HepG2 (cell line): ENCODE data around the gene E2F3. TPM values are rescaled to one million over a fixed set of nuclear protein-coding genes. Genes with fewer than 3 reads are reported as not detected.

ENCODE experiments used
- AGO2 ChIP-seq: fragments of 200-400 bp; formaldehyde crosslinking; optimal IDR thresholded peaks from 2 replicates; pipeline ENCODE3; 2017; ENCODE audit warnings: mild to moderate bottlenecking, low read depth, low read length, moderate library complexity
- CENPT ChIP-seq: sonication (generic); formaldehyde crosslinking; IDR thresholded peaks from 2 replicates; pipeline ENCODE4 v1.8.0; 2022; ENCODE audit warnings: low read depth, mild to moderate bottlenecking, moderate library complexity, missing genetic modification reagents
- CHD2 ChIP-seq: IDR thresholded peaks from 2 replicates; pipeline ENCODE4 v1.6.1; 2011; ENCODE audit warnings: low read depth, low read length, improper control_type of control experiment
- ELF3 ChIP-seq: IDR thresholded peaks from 2 replicates; pipeline ENCODE4 v1.6.1; 2016; ENCODE audit warnings: missing genetic modification reagents, missing compliant biosample characterization
- HDAC1 ChIP-seq: sonication (generic); formaldehyde crosslinking; IDR thresholded peaks from 2 replicates; pipeline ENCODE4 v1.5.1; 2020; ENCODE audit warnings: mild to moderate bottlenecking, missing genetic modification reagents
- HHEX ChIP-seq: IDR thresholded peaks from 2 replicates; pipeline ENCODE4 v1.6.1; 2016; ENCODE audit warnings: control low read depth
- HOXD1 ChIP-seq: sonication (generic); formaldehyde crosslinking; IDR thresholded peaks from 2 replicates; pipeline ENCODE4 v1.5.0; 2020; ENCODE audit warnings: missing genetic modification reagents
- NFYB ChIP-seq: sonication (generic); formaldehyde crosslinking; IDR thresholded peaks from 2 replicates; pipeline ENCODE4 v1.4.0; 2020; ENCODE audit warnings: missing genetic modification reagents
- PAWR ChIP-seq: sonication (generic); formaldehyde crosslinking; IDR thresholded peaks from 2 replicates; pipeline ENCODE4 v1.4.0; 2020; ENCODE audit warnings: missing genetic modification reagents, mild to moderate bottlenecking, borderline replicate concordance
- RARA ChIP-seq: IDR thresholded peaks from 2 replicates; pipeline ENCODE4 v1.6.1; 2016; ENCODE audit warnings: missing genetic modification reagents, missing compliant biosample characterization
- RNF2 ChIP-seq: fragments of 450-650 bp; conservative IDR thresholded peaks from 2 replicates; pipeline ENCODE4 v1.6.1; 2016; ENCODE audit warnings: low read depth
- SIX4 ChIP-seq: sonication (generic); formaldehyde crosslinking; IDR thresholded peaks from 2 replicates; pipeline ENCODE4 v1.4.0; 2020; ENCODE audit warnings: missing genetic modification reagents
- TBL1XR1 ChIP-seq: fragments of 150-350 bp; IDR thresholded peaks from 2 replicates; pipeline ENCODE4 v1.6.1; 2014; ENCODE audit warnings: borderline replicate concordance, low read length; ENCODE audit not compliant: partially characterized antibody
- ZFP82 ChIP-seq: sonication (generic); formaldehyde crosslinking; IDR thresholded peaks from 2 replicates; pipeline ENCODE4 v1.5.1; 2020; ENCODE audit warnings: mild to moderate bottlenecking, missing genetic modification reagents, borderline replicate concordance
- ZFY ChIP-seq: sonication (generic); formaldehyde crosslinking; IDR thresholded peaks from 2 replicates; pipeline ENCODE4 v1.4.0; 2020; ENCODE audit warnings: missing genetic modification reagents
- ZMYM3 ChIP-seq: sonication (generic); formaldehyde crosslinking; IDR thresholded peaks from 2 replicates; pipeline ENCODE4 v1.5.1; 2020; ENCODE audit warnings: mild to moderate bottlenecking, missing genetic modification reagents
- ZNF263 ChIP-seq: sonication (generic); formaldehyde crosslinking; IDR thresholded peaks from 2 replicates; pipeline ENCODE4 v1.4.0; 2020; ENCODE audit warnings: missing genetic modification reagents
- ZNF30 ChIP-seq: sonication (generic); formaldehyde crosslinking; IDR thresholded peaks from 2 replicates; pipeline ENCODE4 v1.5.0; 2020; ENCODE audit warnings: mild to moderate bottlenecking, missing genetic modification reagents
- ZNF335 ChIP-seq: sonication (generic); formaldehyde crosslinking; IDR thresholded peaks from 2 replicates; pipeline ENCODE4 v1.4.0; 2020; ENCODE audit warnings: missing genetic modification reagents
- ZNF747 ChIP-seq: sonication (generic); formaldehyde crosslinking; IDR thresholded peaks from 2 replicates; pipeline ENCODE4 v1.8.1; 2023; ENCODE audit warnings: missing genetic modification reagents, mild to moderate bottlenecking, borderline replicate concordance
- ZNF776 ChIP-seq: sonication (generic); formaldehyde crosslinking; IDR thresholded peaks from 2 replicates; pipeline ENCODE4 v1.4.0; 2020; ENCODE audit warnings: mild to moderate bottlenecking, missing genetic modification reagents
- ZNF782 ChIP-seq: sonication (generic); formaldehyde crosslinking; IDR thresholded peaks from 2 replicates; pipeline ENCODE4 v1.4.0; 2020; ENCODE audit warnings: missing genetic modification reagents, mild to moderate bottlenecking, borderline replicate concordance
- ZNF839 ChIP-seq: sonication (generic); formaldehyde crosslinking; IDR thresholded peaks from 2 replicates; pipeline ENCODE4 v1.4.0; 2020; ENCODE audit warnings: missing genetic modification reagents, mild to moderate bottlenecking, borderline replicate concordance
- ZSCAN12 ChIP-seq: sonication (generic); formaldehyde crosslinking; IDR thresholded peaks from 2 replicates; pipeline ENCODE4 v1.9.0; 2021; ENCODE audit warnings: mild to moderate bottlenecking, missing genetic modification reagents
- polyA plus RNA-seq, 8 experiments: library from polyadenylated mRNA; depleted of rRNA in 3 of 8; stranded (reverse) in 7 of 8; unstranded in 1 of 8; fragments of >200 nt; fragmentation: Illumina TruSeq in 4 of 8; extraction: Trizol in 4 of 8; gene quantifications; 2 replicates each; pipeline versions ENCODE4 v1.2.1 to v1.2.3, GENCODE V29; 2011 to 2016; ENCODE audit warnings: low read depth in 4 of 8, missing spikeins in 1 of 8, mixed read lengths in 1 of 8; ENCODE audit not compliant: insufficient read depth in 1 of 8
- total RNA-seq, 5 experiments: library from RNA; depleted of rRNA; stranded (reverse); fragments of >200 nt; fragmentation: Illumina TruSeq; extraction: Trizol; gene quantifications; 2 replicates each; pipeline ENCODE4 v1.2.3, GENCODE V29; 2016; ENCODE audit warnings: low read depth in 1 of 5
- TF ChIP-seq, protein P1 (sequence below): sonication (generic); formaldehyde crosslinking; IDR thresholded peaks from 2 replicates; pipeline ENCODE4 v1.8.0; 2022; ENCODE audit warnings: low read depth, missing genetic modification reagents
- TF ChIP-seq, protein P2 (sequence below): sonication (generic); formaldehyde crosslinking; IDR thresholded peaks from 2 replicates; pipeline ENCODE4 v1.4.0; 2020; ENCODE audit warnings: mild to moderate bottlenecking, missing genetic modification reagents
- TF ChIP-seq, protein P3 (sequence below): sonication (generic); formaldehyde crosslinking; conservative IDR thresholded peaks from 2 replicates; pipeline ENCODE4 v1.8.0; 2022; ENCODE audit warnings: mild to moderate bottlenecking, moderate library complexity, missing genetic modification reagents

E2F3 gene
- total and polyA plus RNA-seq, 2 of the 13 experiments (the other 11 are each of a cell fraction or from before 2014, with no cell fraction given): 8.5 to 12.7 TPM

DNA sequence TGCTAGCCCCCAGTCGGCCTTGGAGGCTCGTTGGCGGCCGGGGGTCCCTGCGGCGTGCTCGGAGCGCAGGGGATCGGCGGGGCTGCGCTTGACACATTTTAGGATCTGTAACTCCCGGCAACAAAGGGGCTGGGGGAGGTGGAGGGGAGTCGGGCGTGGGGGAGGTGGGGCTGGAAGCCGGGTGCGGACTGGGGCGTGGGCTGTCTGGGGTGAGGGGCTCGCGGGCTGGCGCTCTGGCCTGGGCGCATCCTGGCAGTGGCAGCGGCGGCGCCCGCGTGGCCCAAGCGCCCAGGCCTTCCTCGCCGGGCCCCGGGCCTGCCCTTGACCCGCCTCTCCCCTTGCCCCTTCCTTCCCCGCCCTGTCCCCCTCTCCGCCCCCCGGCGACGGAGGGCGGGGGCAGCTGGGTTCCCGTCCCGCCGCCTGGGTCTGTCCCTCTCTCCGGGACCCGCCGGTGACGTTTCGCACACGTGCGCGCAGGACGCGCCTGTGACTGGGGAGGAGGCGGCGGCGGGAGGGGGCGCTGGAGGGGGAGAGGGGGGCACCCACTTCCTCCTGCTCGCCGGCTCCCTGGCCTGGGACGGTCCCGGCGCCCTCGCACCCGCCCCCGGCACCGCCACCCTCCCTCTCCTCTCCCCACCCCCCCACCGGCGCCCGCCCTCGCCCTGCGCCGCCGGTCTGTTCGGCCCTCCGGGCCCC lies 1.5 kb downstream of the E2F3 start (continued):
- TF ChIP-seq CENPT (CRISPR knock-in tag): peak; percentile 57; the same call in 1 of the 2 replicates
- no peak for TF ChIP-seq ZNF839
- 0 out of 2 replicates have a peak, but pooled peaks have one; percentile 52 for TF ChIP-seq ZNF782 (CRISPR knock-in tag)
- no peak for TF ChIP-seq TBL1XR1
- 0 out of 2 replicates have a peak, but pooled peaks have one; percentile 18 for TF ChIP-seq SIX4 (CRISPR knock-in tag)
- TF ChIP-seq RNF2: no peak
- peak; percentile 39; the same call in 1 of the 2 replicates for TF ChIP-seq NFYB (CRISPR knock-in tag)
- TF ChIP-seq PAWR: no peak
- TF ChIP-seq ZNF776 (CRISPR knock-in tag): no peak; the same call in 1 of the 2 replicates
- no peak for TF ChIP-seq AGO2
- TF ChIP-seq ZSCAN12 (CRISPR knock-in tag): no peak
- TF ChIP-seq ZMYM3 (CRISPR knock-in tag): no peak
- no peak for TF ChIP-seq HHEX (CRISPR knock-in tag)
- TF ChIP-seq CHD2: 0 out of 2 replicates have a peak, but pooled peaks have one; percentile 18
- TF ChIP-seq ZFY (CRISPR knock-in tag): peak; percentile 89
- TF ChIP-seq HDAC1: peak; percentile 91
- TF ChIP-seq ZNF263: no peak
- TF ChIP-seq ZNF747 (CRISPR knock-in tag): no peak
- TF ChIP-seq ZNF30 (CRISPR knock-in tag): no peak
- TF ChIP-seq RARA (CRISPR knock-in tag): peak; percentile 95
- 0 out of 2 replicates have a peak, but pooled peaks have one; percentile 60 for TF ChIP-seq ZFP82 (CRISPR knock-in tag)
- TF ChIP-seq ZNF335 (CRISPR knock-in tag): 0 out of 2 replicates have a peak, but pooled peaks have one; percentile 27
- TF ChIP-seq, protein P1, sequence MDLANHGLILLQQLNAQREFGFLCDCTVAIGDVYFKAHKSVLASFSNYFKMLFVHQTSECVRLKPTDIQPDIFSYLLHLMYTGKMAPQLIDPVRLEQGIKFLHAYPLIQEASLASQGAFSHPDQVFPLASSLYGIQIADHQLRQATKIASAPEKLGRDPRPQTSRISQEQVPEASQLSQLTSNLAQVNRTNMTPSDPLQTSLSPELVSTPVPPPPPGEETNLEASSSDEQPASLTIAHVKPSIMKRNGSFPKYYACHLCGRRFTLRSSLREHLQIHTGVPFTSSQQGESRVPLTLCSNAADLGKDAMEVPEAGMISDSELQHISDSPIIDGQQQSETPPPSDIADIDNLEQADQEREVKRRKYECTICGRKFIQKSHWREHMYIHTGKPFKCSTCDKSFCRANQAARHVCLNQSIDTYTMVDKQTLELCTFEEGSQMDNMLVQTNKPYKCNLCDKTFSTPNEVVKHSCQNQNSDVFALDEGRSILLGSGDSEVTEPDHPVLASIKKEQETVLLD (CRISPR knock-in tag): peak; percentile 99
- TF ChIP-seq, protein P2, sequence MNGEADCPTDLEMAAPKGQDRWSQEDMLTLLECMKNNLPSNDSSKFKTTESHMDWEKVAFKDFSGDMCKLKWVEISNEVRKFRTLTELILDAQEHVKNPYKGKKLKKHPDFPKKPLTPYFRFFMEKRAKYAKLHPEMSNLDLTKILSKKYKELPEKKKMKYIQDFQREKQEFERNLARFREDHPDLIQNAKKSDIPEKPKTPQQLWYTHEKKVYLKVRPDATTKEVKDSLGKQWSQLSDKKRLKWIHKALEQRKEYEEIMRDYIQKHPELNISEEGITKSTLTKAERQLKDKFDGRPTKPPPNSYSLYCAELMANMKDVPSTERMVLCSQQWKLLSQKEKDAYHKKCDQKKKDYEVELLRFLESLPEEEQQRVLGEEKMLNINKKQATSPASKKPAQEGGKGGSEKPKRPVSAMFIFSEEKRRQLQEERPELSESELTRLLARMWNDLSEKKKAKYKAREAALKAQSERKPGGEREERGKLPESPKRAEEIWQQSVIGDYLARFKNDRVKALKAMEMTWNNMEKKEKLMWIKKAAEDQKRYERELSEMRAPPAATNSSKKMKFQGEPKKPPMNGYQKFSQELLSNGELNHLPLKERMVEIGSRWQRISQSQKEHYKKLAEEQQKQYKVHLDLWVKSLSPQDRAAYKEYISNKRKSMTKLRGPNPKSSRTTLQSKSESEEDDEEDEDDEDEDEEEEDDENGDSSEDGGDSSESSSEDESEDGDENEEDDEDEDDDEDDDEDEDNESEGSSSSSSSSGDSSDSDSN: peak; percentile 74
- TF ChIP-seq, protein P3, sequence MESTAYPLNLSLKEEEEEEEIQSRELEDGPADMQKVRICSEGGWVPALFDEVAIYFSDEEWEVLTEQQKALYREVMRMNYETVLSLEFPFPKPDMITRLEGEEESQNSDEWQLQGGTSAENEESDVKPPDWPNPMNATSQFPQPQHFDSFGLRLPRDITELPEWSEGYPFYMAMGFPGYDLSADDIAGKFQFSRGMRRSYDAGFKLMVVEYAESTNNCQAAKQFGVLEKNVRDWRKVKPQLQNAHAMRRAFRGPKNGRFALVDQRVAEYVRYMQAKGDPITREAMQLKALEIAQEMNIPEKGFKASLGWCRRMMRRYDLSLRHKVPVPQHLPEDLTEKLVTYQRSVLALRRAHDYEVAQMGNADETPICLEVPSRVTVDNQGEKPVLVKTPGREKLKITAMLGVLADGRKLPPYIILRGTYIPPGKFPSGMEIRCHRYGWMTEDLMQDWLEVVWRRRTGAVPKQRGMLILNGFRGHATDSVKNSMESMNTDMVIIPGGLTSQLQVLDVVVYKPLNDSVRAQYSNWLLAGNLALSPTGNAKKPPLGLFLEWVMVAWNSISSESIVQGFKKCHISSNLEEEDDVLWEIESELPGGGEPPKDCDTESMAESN (CRISPR knock-in tag): peak; percentile 73; the same call in 1 of the 2 replicates
- no peak for TF ChIP-seq HOXD1 (CRISPR knock-in tag)
- peak; percentile 80 for TF ChIP-seq ELF3 (CRISPR knock-in tag)
